ENCODE measurements around the gene SDS. TPM values are rescaled to one million over a fixed set of nuclear protein-coding genes. Genes with fewer than 3 reads are reported as not detected.

The SDS gene
- total and polyA plus RNA-seq, 2 of the 8 experiments (the other 6 are each of a cell fraction or from before 2014, with no cell fraction given), result 0.21 TPM; not detected in 1

DNA sequence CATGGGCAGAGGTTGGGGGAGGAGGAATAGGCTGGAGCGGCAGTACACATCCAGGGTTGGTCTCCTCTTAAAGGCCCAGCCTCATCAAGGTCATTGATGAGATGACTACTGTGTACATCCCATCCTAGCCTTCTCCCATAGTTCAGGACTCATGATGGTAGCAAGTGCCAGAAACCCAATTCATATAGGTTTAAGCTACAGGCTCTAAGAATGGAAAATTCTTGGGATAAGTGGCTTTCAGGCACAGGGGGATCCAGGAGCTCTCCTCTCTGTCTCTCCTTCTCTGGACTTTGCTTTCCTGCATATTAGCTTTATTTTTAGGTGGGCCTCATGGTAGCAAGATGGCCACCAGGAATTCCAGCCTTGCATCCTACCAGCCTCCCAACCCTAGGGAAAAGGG is 24.8 kb upstream of the SDS start:
- CTCF ChIA-PET (ENCODE audit: partially characterized antibody), result interaction anchor here (0.7 to 2.4 kb wide), 4 partner anchors 12 to 125 kb away, joined by 3 to 13 read pairs (median 4); no protein-coding TSS in a partner anchor
- no peak for TF ChIP-seq MAFK (IDR thresholded peaks at IDR 0.05; ENCODE audit: low read depth, low read length)
- no peak for TF ChIP-seq POLR2AphosphoS5 (IDR thresholded peaks at IDR 0.05; ENCODE audit: low read depth, low read length)
- TF ChIP-seq KDM1A (IDR thresholded peaks at IDR 0.05; ENCODE audit: borderline replicate concordance, low read length), result peak; percentile 79; the same call in 1 of the 2 replicates
- WGBS, 2 experiments (ENCODE audit: extremely low coverage in 1 of 2, insufficient coverage in 1 of 2, insufficient read length in 1 of 2, insufficient replicate concordance in 2 of 2, low coverage in 1 of 2, low lambda C conversion rate in 2 of 2, missing lambda C conversion rate in 1 of 2), result 100% methylated on average over 1 of the region's 1 CpG; no CpG with 5 or more reads in 1 of the 2 experiments

More for the DNA sequence above, 24.8 kb upstream of the SDS start:
- POLR2A ChIA-PET (ENCODE audit: partially characterized antibody), result no interaction called here
- no peaks in the 10 kb centered on the region for H4K20me1 ChIP-seq (replicated peaks in 1 of 2; ENCODE audit: control insufficient read depth in 1 of 2, insufficient read depth in 2 of 2, low read length in 2 of 2)
- no peaks in the 10 kb centered on the region for H3K27me3 ChIP-seq (replicated peaks in 1 of 4; ENCODE audit: control insufficient read depth in 3 of 4, extremely low read depth in 1 of 4, insufficient read depth in 3 of 4, low read length in 3 of 4)
- no peak overlapping the region for H2BK15ac ChIP-seq (ENCODE audit: low read length)
- H3K36me3 ChIP-seq (ENCODE audit: control insufficient read depth in 2 of 4, insufficient read depth in 4 of 4, low read length in 3 of 4), result no peaks in the 10 kb centered on the region
- no peak overlapping the region for H2AFZ ChIP-seq (ENCODE audit: low read length)
- H3K14ac ChIP-seq (ENCODE audit: insufficient read length), result no peak overlapping the region
- H3K23ac ChIP-seq (ENCODE audit: insufficient read length), result no peak overlapping the region
- H2BK12ac ChIP-seq (ENCODE audit: low read depth, low read length), result no peak overlapping the region; the same call in 1 of the 2 replicates
- H4K5ac ChIP-seq (ENCODE audit: insufficient read length, low read depth, low read length), result no peak overlapping the region
- H4K91ac ChIP-seq (replicated peaks; ENCODE audit: insufficient read length, low read length), result no peak overlapping the region
- H3K9ac ChIP-seq (replicated peaks in 1 of 4; ENCODE audit: extremely low read depth in 1 of 4, low read depth in 3 of 4, low read length in 3 of 4), result no peak overlapping the region
- DNase-seq (ENCODE audit: low read depth in 1 of 2, low spot score in 2 of 2) (no peak), FAIRE-seq (no peak)
- H3K56ac ChIP-seq (replicated peaks; ENCODE audit: insufficient read length, low read depth, low read length), result no peak overlapping the region
- no peaks in the 10 kb centered on the region for H3K79me2 ChIP-seq (ENCODE audit: control insufficient read depth in 1 of 2, insufficient read depth in 2 of 2, low read length in 2 of 2)
- no peaks in the 10 kb centered on the region for H3K79me1 ChIP-seq (ENCODE audit: low read depth, low read length)
- H3K27ac ChIP-seq (ENCODE audit: low read depth, low read length), result no peak overlapping the region
- H3K18ac ChIP-seq (ENCODE audit: extremely low read depth, low read length), result no peak overlapping the region
- H3K23me2 ChIP-seq (ENCODE audit: low read depth, low read length), result peaks cover 8% of the 10 kb centered on the region
- no peak overlapping the region for H4K8ac ChIP-seq (ENCODE audit: extremely low read depth, insufficient read depth, low read length)
- H2AK5ac ChIP-seq (ENCODE audit: low read depth, low read length), result no peak overlapping the region
- H3K9me3 ChIP-seq (ENCODE audit: insufficient read depth in 2 of 2, low read depth in 1 of 2, low read length in 1 of 2), result no peaks in the 10 kb centered on the region
- no peak overlapping the region for H2BK120ac ChIP-seq (replicated peaks; ENCODE audit: low read depth, low read length)
- H3K4me1 ChIP-seq (replicated peaks in 1 of 4; ENCODE audit: control insufficient read depth in 3 of 4, insufficient read depth in 4 of 4, low read length in 3 of 4), result no peaks in the 10 kb centered on the region; a peak in 1 of 7 replicates
- no peak overlapping the region for H3K4me2 ChIP-seq (ENCODE audit: insufficient read depth in 1 of 2, low read depth in 2 of 2, low read length in 2 of 2)
- no peak overlapping the region for H3K4me3 ChIP-seq (ENCODE audit: extremely low read depth in 1 of 4, insufficient read depth in 2 of 4, low read depth in 3 of 4, low read length in 4 of 4)
- 0 out of 2 replicates have a peak overlapping the region, but pooled peaks have one; percentile 20 for H2BK5ac ChIP-seq (ENCODE audit: low read depth, low read length)
- H3K4ac ChIP-seq (replicated peaks; ENCODE audit: insufficient read length, low read depth, low read length), result no peak overlapping the region
- no peak overlapping the region for H2BK20ac ChIP-seq (ENCODE audit: low read length)
